ENCODE data around the gene GRK2. TPM values are rescaled to one million over a fixed set of nuclear protein-coding genes. Genes with fewer than 3 reads are reported as not detected.
A peak's percentile ranks its signal among the peaks of the same experiment; 100 is the strongest.

The GRK2 gene
- total and polyA plus RNA-seq, 9 of the 15 experiments (the other 6 are each of a cell fraction or from before 2014, with no cell fraction given) = 0.24 to 95.8 (median 56.5) TPM

- TF ChIP-seq, protein P1, sequence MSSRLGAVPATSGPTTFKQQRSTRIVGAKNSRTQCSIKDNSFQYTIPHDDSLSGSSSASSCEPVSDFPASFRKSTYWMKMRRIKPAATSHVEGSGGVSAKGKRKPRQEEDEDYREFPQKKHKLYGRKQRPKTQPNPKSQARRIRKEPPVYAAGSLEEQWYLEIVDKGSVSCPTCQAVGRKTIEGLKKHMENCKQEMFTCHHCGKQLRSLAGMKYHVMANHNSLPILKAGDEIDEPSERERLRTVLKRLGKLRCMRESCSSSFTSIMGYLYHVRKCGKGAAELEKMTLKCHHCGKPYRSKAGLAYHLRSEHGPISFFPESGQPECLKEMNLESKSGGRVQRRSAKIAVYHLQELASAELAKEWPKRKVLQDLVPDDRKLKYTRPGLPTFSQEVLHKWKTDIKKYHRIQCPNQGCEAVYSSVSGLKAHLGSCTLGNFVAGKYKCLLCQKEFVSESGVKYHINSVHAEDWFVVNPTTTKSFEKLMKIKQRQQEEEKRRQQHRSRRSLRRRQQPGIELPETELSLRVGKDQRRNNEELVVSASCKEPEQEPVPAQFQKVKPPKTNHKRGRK (tag; IDR thresholded peaks at IDR 0.05) = no peak
- TF ChIP-seq NCOR1 (IDR thresholded peaks at IDR 0.05) (no peak), MLLT1 (IDR thresholded peaks at IDR 0.05) (no peak), ZNF280B (CRISPR knock-in tag; IDR thresholded peaks at IDR 0.05) (no peak), ZNF79 (CRISPR knock-in tag; IDR thresholded peaks at IDR 0.05; ENCODE audit: low read depth) (no peak), HDAC1 (IDR thresholded peaks at IDR 0.05) (peak in 1 of 2 experiments; percentile 63; a peak in 2 of 4 replicates), HNRNPH1 (optimal IDR thresholded peaks at IDR 0.05; ENCODE audit: low read depth, low read length) (no peak), ZNF589 (CRISPR knock-in tag; IDR thresholded peaks at IDR 0.05; ENCODE audit: low read depth) (no peak), ZC3H4 (CRISPR knock-in tag; IDR thresholded peaks at IDR 0.05; ENCODE audit: borderline replicate concordance) (no peak), ZBTB7A (IDR thresholded peaks at IDR 0.05; ENCODE audit: borderline replicate concordance, control insufficient read depth, low read depth, low read length) (0 out of 2 replicates have a peak, but pooled peaks have one; percentile 39)
- TF ChIP-seq, protein P2, sequence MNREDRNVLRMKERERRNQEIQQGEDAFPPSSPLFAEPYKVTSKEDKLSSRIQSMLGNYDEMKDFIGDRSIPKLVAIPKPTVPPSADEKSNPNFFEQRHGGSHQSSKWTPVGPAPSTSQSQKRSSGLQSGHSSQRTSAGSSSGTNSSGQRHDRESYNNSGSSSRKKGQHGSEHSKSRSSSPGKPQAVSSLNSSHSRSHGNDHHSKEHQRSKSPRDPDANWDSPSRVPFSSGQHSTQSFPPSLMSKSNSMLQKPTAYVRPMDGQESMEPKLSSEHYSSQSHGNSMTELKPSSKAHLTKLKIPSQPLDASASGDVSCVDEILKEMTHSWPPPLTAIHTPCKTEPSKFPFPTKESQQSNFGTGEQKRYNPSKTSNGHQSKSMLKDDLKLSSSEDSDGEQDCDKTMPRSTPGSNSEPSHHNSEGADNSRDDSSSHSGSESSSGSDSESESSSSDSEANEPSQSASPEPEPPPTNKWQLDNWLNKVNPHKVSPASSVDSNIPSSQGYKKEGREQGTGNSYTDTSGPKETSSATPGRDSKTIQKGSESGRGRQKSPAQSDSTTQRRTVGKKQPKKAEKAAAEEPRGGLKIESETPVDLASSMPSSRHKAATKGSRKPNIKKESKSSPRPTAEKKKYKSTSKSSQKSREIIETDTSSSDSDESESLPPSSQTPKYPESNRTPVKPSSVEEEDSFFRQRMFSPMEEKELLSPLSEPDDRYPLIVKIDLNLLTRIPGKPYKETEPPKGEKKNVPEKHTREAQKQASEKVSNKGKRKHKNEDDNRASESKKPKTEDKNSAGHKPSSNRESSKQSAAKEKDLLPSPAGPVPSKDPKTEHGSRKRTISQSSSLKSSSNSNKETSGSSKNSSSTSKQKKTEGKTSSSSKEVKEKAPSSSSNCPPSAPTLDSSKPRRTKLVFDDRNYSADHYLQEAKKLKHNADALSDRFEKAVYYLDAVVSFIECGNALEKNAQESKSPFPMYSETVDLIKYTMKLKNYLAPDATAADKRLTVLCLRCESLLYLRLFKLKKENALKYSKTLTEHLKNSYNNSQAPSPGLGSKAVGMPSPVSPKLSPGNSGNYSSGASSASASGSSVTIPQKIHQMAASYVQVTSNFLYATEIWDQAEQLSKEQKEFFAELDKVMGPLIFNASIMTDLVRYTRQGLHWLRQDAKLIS (CRISPR knock-in tag; IDR thresholded peaks at IDR 0.05) = no peak
- TF ChIP-seq, protein P3, sequence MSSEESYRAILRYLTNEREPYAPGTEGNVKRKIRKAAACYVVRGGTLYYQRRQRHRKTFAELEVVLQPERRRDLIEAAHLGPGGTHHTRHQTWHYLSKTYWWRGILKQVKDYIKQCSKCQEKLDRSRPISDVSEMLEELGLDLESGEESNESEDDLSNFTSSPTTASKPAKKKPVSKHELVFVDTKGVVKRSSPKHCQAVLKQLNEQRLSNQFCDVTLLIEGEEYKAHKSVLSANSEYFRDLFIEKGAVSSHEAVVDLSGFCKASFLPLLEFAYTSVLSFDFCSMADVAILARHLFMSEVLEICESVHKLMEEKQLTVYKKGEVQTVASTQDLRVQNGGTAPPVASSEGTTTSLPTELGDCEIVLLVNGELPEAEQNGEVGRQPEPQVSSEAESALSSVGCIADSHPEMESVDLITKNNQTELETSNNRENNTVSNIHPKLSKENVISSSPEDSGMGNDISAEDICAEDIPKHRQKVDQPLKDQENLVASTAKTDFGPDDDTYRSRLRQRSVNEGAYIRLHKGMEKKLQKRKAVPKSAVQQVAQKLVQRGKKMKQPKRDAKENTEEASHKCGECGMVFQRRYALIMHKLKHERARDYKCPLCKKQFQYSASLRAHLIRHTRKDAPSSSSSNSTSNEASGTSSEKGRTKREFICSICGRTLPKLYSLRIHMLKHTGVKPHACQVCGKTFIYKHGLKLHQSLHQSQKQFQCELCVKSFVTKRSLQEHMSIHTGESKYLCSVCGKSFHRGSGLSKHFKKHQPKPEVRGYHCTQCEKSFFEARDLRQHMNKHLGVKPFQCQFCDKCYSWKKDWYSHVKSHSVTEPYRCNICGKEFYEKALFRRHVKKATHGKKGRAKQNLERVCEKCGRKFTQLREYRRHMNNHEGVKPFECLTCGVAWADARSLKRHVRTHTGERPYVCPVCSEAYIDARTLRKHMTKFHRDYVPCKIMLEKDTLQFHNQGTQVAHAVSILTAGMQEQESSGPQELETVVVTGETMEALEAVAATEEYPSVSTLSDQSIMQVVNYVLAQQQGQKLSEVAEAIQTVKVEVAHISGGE (CRISPR knock-in tag; IDR thresholded peaks at IDR 0.05) = peak in 1 of 3 experiments; percentile 68; a peak in 2 of 6 replicates
Measured at GRCh38 chr11:67262731-67263675, 3.3 kb upstream of the GRK2 start (continued).

All from K562 (cell line).